OCI-LY3 (cell line): Measurements from ENCODE around the gene PSMA1.

Experiments used
- EZH2phosphoT487 ChIP-seq: fragments of 200-600 bp; shearing (Covaris generic); IDR thresholded peaks from 2 replicates; pipeline ENCODE4 v1.6.1; 2018; ENCODE audit warnings: antibody characterized with exemption, mixed run types, low read depth
- TF ChIP-seq, protein P1 (sequence below): fragments of 200-600, 300-600 bp; sonication (generic); IDR thresholded peaks from 2 replicates; pipeline ENCODE4 v1.5.1; 2014; ENCODE audit warnings: antibody characterized with exemption, low read length, low read depth

DNA sequence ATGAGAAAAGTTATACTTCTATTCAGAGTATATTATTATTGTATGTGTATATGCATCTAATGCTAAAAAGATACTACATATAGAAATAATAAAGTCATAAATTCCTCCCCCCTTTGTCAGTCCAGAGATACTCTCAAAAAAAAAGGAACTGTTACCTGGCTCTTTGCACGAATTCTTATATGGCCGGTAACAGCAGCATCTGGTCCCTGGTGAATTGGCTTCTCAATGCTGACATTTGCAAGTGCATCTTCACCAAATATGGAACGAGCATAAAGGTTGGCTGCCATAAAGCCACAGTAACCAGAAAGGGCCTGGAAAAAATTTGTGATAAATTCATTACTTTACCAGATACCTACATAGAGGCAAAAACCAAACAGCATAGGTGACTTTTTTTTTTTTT lies 61.8 kb downstream of the PSMA1 start:
- TF ChIP-seq, protein P1, sequence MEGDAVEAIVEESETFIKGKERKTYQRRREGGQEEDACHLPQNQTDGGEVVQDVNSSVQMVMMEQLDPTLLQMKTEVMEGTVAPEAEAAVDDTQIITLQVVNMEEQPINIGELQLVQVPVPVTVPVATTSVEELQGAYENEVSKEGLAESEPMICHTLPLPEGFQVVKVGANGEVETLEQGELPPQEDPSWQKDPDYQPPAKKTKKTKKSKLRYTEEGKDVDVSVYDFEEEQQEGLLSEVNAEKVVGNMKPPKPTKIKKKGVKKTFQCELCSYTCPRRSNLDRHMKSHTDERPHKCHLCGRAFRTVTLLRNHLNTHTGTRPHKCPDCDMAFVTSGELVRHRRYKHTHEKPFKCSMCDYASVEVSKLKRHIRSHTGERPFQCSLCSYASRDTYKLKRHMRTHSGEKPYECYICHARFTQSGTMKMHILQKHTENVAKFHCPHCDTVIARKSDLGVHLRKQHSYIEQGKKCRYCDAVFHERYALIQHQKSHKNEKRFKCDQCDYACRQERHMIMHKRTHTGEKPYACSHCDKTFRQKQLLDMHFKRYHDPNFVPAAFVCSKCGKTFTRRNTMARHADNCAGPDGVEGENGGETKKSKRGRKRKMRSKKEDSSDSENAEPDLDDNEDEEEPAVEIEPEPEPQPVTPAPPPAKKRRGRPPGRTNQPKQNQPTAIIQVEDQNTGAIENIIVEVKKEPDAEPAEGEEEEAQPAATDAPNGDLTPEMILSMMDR, result no peak
- no peak for TF ChIP-seq EZH2phosphoT487
